Parathyroid adenoma (tissue), 2 donors: ENCODE results near the gene CNIH1.

Experiments used
- H2AFZ ChIP-seq: fragments of 300-600 bp; sonication (generic); one replicate; pipeline ENCODE4 v1.7.0; 2017; ENCODE audit warnings: antibody characterized with exemption, mild to moderate bottlenecking
- H3K27ac ChIP-seq: fragments of 300-600 bp; sonication (generic); one replicate; pipeline ENCODE4 v1.7.0; 2017
- H3K27me3 ChIP-seq: fragments of 300-600 bp; sonication (generic); one replicate; pipeline ENCODE4 v1.7.0; 2017; ENCODE audit warnings: low read length; ENCODE audit not compliant: control insufficient read depth, insufficient read depth
- H3K36me3 ChIP-seq: fragments of 300-600 bp; sonication (generic); one replicate; pipeline ENCODE4 v1.7.0; 2017; ENCODE audit warnings: low read length; ENCODE audit not compliant: control insufficient read depth, insufficient read depth
- H3K4me1 ChIP-seq: fragments of 300-600 bp; sonication (generic); one replicate; pipeline ENCODE4 v1.7.0; 2017; ENCODE audit warnings: control low read depth
- H3K4me2 ChIP-seq: fragments of 300-600 bp; sonication (generic); one replicate; pipeline ENCODE4 v1.7.0; 2017; ENCODE audit warnings: low read length
- H3K4me3 ChIP-seq: fragments of 300-600 bp; sonication (generic); one replicate; pipeline ENCODE4 v1.7.0; 2017; ENCODE audit warnings: low read depth, low read length
- H3K79me2 ChIP-seq: fragments of 300-600 bp; sonication (generic); one replicate; pipeline ENCODE4 v1.7.0; 2017; ENCODE audit warnings: control low read depth
- H3K9ac ChIP-seq: fragments of 300-600 bp; sonication (generic); one replicate; pipeline ENCODE4 v1.7.0; 2017; ENCODE audit warnings: mild to moderate bottlenecking
- H3K9me3 ChIP-seq: fragments of 300-600 bp; sonication (generic); one replicate; pipeline ENCODE4 v1.7.0; 2017; ENCODE audit warnings: low read length; ENCODE audit not compliant: control insufficient read depth
- TF ChIP-seq, protein P1 (sequence below): fragments of 300-600 bp; sonication (generic); IDR thresholded peaks from one replicate; pipeline ENCODE4 v1.7.0; 2017; ENCODE audit warnings: antibody characterized with exemption, mild to moderate bottlenecking
- donor health status: primary hyperparathyroidism.

The CNIH1 gene

GRCh38 chr14:54377501-54377900, 63.7 kb downstream of the CNIH1 start:
- Histone ChIP-seq H3K79me2 (no peaks in the 10 kb centered on the region), H3K4me3 (no peak overlapping the region), H3K4me1 (peaks cover 16% of the 10 kb centered on the region), H3K27me3 (no peaks in the 10 kb centered on the region), H3K27ac (no peak overlapping the region), H3K36me3 (no peaks in the 10 kb centered on the region), H3K9ac (no peak overlapping the region), H2AFZ (peak overlapping the region; percentile 43), H3K4me2 (no peak overlapping the region), H3K9me3 (no peaks in the 10 kb centered on the region)
- TF ChIP-seq, protein P1, sequence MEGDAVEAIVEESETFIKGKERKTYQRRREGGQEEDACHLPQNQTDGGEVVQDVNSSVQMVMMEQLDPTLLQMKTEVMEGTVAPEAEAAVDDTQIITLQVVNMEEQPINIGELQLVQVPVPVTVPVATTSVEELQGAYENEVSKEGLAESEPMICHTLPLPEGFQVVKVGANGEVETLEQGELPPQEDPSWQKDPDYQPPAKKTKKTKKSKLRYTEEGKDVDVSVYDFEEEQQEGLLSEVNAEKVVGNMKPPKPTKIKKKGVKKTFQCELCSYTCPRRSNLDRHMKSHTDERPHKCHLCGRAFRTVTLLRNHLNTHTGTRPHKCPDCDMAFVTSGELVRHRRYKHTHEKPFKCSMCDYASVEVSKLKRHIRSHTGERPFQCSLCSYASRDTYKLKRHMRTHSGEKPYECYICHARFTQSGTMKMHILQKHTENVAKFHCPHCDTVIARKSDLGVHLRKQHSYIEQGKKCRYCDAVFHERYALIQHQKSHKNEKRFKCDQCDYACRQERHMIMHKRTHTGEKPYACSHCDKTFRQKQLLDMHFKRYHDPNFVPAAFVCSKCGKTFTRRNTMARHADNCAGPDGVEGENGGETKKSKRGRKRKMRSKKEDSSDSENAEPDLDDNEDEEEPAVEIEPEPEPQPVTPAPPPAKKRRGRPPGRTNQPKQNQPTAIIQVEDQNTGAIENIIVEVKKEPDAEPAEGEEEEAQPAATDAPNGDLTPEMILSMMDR, result no peak

GRCh38 chr14:54374117-54374884, 66.9 kb downstream of the CNIH1 start:
- H3K36me3 ChIP-seq, result no peaks in the 10 kb centered on the region
- H2AFZ ChIP-seq, result peak overlapping the region; percentile 3
- no peak overlapping the region for H3K4me3 ChIP-seq
- H3K79me2 ChIP-seq, result no peaks in the 10 kb centered on the region
- TF ChIP-seq, protein P1, result no peak
- H3K9me3 ChIP-seq, result no peaks in the 10 kb centered on the region
- H3K9ac ChIP-seq, result no peak overlapping the region
- no peak overlapping the region for H3K27ac ChIP-seq
- no peaks in the 10 kb centered on the region for H3K27me3 ChIP-seq
- H3K4me1 ChIP-seq, result peaks cover 20% of the 10 kb centered on the region
- H3K4me2 ChIP-seq, result no peak overlapping the region
